ENCODE data around the gene RPS14.

RPS14 gene

DNA sequence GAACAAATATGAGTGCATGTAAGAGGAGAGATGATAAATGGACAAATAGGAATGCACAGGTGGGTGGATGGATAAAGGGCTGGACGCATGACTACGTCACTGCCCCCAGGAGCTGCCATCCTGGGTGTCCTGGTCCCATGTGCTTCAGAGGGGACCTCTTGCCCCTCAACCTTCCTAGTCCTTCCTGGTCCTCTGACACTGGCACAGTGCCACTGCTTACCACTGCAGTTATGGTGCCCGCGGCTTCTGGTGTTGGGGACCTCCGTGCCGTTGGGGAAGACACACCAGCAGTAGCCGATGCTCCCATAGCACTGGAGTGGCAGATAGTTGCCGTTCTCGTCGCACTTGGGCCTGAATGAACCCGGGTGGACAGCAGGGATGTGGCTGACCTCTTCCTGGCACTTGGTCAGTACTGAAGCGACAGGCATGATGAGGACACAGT, 46.6 kb downstream of the RPS14 start:
- Histone ChIP-seq H2AFZ (ENCODE audit: insufficient read depth, low read length, poor library complexity) (no peak overlapping the region), H3K9ac (ENCODE audit: low read length) (no peak overlapping the region), H4K12ac (ENCODE audit: low read depth, low read length) (no peak overlapping the region), H3K79me2 (ENCODE audit: control insufficient read depth, insufficient read depth, low read length, poor library complexity) (no peaks in the 10 kb centered on the region), H4K91ac (ENCODE audit: low read depth, low read length) (no peak overlapping the region), H3K4me3 (ENCODE audit: low read depth, low read length) (no peak overlapping the region), H2BK5ac (ENCODE audit: low read depth, low read length, poor library complexity) (no peak overlapping the region), H2BK120ac (ENCODE audit: insufficient read depth, low read length, poor library complexity) (no peak overlapping the region), H3K14ac (ENCODE audit: low read length) (no peak overlapping the region), H3K36me3 (ENCODE audit: control insufficient read depth in 1 of 2, insufficient read depth in 2 of 2, low read length in 2 of 2) (peaks cover 34 to 46% of the 10 kb centered on the region in 2 experiments), H3K4ac (ENCODE audit: low read depth, low read length) (no peak overlapping the region), H2AK5ac (ENCODE audit: low read length) (no peak overlapping the region), H3K23ac (ENCODE audit: low read length) (no peak overlapping the region), H3K9me3 (ENCODE audit: insufficient read depth, low read depth, low read length) (peaks cover 2% of the 10 kb centered on the region), H3K4me2 (ENCODE audit: low read length) (no peak overlapping the region), H3K27me3 (ENCODE audit: insufficient read depth, low read length) (no peaks in the 10 kb centered on the region), H2BK12ac (ENCODE audit: low read length) (no peak overlapping the region), H4K8ac (ENCODE audit: low read depth, low read length) (no peak overlapping the region), H3K4me1 (ENCODE audit: control insufficient read depth in 1 of 2, insufficient read depth in 2 of 2, low read length in 2 of 2) (no peaks in the 10 kb centered on the region), H3K18ac (ENCODE audit: low read length) (no peak overlapping the region), H3K27ac (ENCODE audit: low read depth, low read length) (no peak overlapping the region), H3K79me1 (ENCODE audit: low read length) (no peaks in the 10 kb centered on the region)
- no CpG with 5 or more reads among the region's 12 CpGs for WGBS (ENCODE audit: extremely low coverage, insufficient coverage, insufficient read length)
- no peak for DNase-seq

- Histone ChIP-seq H3K4ac (ENCODE audit: low read depth, low read length) (no peak overlapping the region), H2BK5ac (ENCODE audit: low read depth, low read length, poor library complexity) (no peak overlapping the region), H3K14ac (ENCODE audit: low read length) (no peak overlapping the region), H4K91ac (ENCODE audit: low read depth, low read length) (no peak overlapping the region), H3K36me3 (ENCODE audit: control insufficient read depth in 1 of 2, insufficient read depth in 2 of 2, low read length in 2 of 2) (peaks cover 41 to 51% of the 10 kb centered on the region in 2 experiments), H3K27ac (ENCODE audit: low read depth, low read length) (no peak overlapping the region), H3K23ac (ENCODE audit: low read length) (no peak overlapping the region), H4K8ac (ENCODE audit: low read depth, low read length) (no peak overlapping the region), H2AK5ac (ENCODE audit: low read length) (no peak overlapping the region), H3K79me2 (ENCODE audit: control insufficient read depth, insufficient read depth, low read length, poor library complexity) (no peaks in the 10 kb centered on the region), H3K9ac (ENCODE audit: low read length) (no peak overlapping the region), H3K4me3 (ENCODE audit: low read depth, low read length) (no peak overlapping the region), H2BK12ac (ENCODE audit: low read length) (no peak overlapping the region), H3K4me1 (ENCODE audit: control insufficient read depth in 1 of 2, insufficient read depth in 2 of 2, low read length in 2 of 2) (no peaks in the 10 kb centered on the region), H3K27me3 (ENCODE audit: insufficient read depth, low read length) (no peaks in the 10 kb centered on the region), H3K18ac (ENCODE audit: low read length) (no peak overlapping the region), H2BK120ac (ENCODE audit: insufficient read depth, low read length, poor library complexity) (no peak overlapping the region), H4K12ac (ENCODE audit: low read depth, low read length) (no peak overlapping the region), H3K4me2 (ENCODE audit: low read length) (no peak overlapping the region), H3K79me1 (ENCODE audit: low read length) (no peaks in the 10 kb centered on the region), H2AFZ (ENCODE audit: insufficient read depth, low read length, poor library complexity) (no peak overlapping the region), H3K9me3 (ENCODE audit: insufficient read depth, low read depth, low read length) (peaks cover 2% of the 10 kb centered on the region)
- no peak for DNase-seq
- WGBS (ENCODE audit: extremely low coverage, insufficient coverage, insufficient read length), result no CpG with 5 or more reads among the region's 4 CpGs
Observed at GRCh38 chr5:150402229-150402773, 47.2 kb downstream of the RPS14 start.

- WGBS (ENCODE audit: extremely low coverage, insufficient coverage, insufficient read length), result no CpG with 5 or more reads among the region's 11 CpGs
- Histone ChIP-seq H3K23ac (ENCODE audit: low read length) (no peak overlapping the region), H3K4me3 (ENCODE audit: low read depth, low read length) (no peak overlapping the region)
Observed at GRCh38 chr5:150401376-150402228, 47.9 kb downstream of the RPS14 start.

GRCh38 chr5:150401076-150401375, 48.5 kb downstream of the RPS14 start:
- Histone ChIP-seq H3K18ac (ENCODE audit: low read length) (no peak overlapping the region), H3K27ac (ENCODE audit: low read depth, low read length) (no peak overlapping the region), H3K9ac (ENCODE audit: low read length) (no peak overlapping the region), H3K4me2 (ENCODE audit: low read length) (no peak overlapping the region), H3K4ac (ENCODE audit: low read depth, low read length) (no peak overlapping the region), H3K79me2 (ENCODE audit: control insufficient read depth, insufficient read depth, low read length, poor library complexity) (no peaks in the 10 kb centered on the region), H3K4me1 (ENCODE audit: control insufficient read depth in 1 of 2, insufficient read depth in 2 of 2, low read length in 2 of 2) (no peaks in the 10 kb centered on the region), H2AK5ac (ENCODE audit: low read length) (no peak overlapping the region), H4K12ac (ENCODE audit: low read depth, low read length) (no peak overlapping the region), H3K79me1 (ENCODE audit: low read length) (no peaks in the 10 kb centered on the region), H2BK12ac (ENCODE audit: low read length) (no peak overlapping the region), H3K23ac (ENCODE audit: low read length) (no peak overlapping the region), H4K91ac (ENCODE audit: low read depth, low read length) (no peak overlapping the region), H3K27me3 (ENCODE audit: insufficient read depth, low read length) (no peaks in the 10 kb centered on the region), H2BK5ac (ENCODE audit: low read depth, low read length, poor library complexity) (no peak overlapping the region), H2BK120ac (ENCODE audit: insufficient read depth, low read length, poor library complexity) (no peak overlapping the region), H3K9me3 (ENCODE audit: insufficient read depth, low read depth, low read length) (peaks cover 2% of the 10 kb centered on the region), H4K8ac (ENCODE audit: low read depth, low read length) (no peak overlapping the region), H3K14ac (ENCODE audit: low read length) (no peak overlapping the region), H3K4me3 (ENCODE audit: low read depth, low read length) (no peak overlapping the region), H2AFZ (ENCODE audit: insufficient read depth, low read length, poor library complexity) (no peak overlapping the region), H3K36me3 (ENCODE audit: control insufficient read depth in 1 of 2, insufficient read depth in 2 of 2, low read length in 2 of 2) (peaks cover 52 to 62% of the 10 kb centered on the region in 2 experiments)
- no CpG with 5 or more reads among the region's 3 CpGs for WGBS (ENCODE audit: extremely low coverage, insufficient coverage, insufficient read length)
- DNase-seq, result no peak

More at GRCh38 chr5:150401376-150402228, 47.9 kb downstream of the RPS14 start:
- no peak overlapping the region for H2AFZ ChIP-seq (ENCODE audit: insufficient read depth, low read length, poor library complexity)
- H3K36me3 ChIP-seq (ENCODE audit: control insufficient read depth in 1 of 2, insufficient read depth in 2 of 2, low read length in 2 of 2), result peaks cover 46 to 57% of the 10 kb centered on the region in 2 experiments
- H2BK5ac ChIP-seq (ENCODE audit: low read depth, low read length, poor library complexity), result no peak overlapping the region
- no peak overlapping the region for H3K4ac ChIP-seq (ENCODE audit: low read depth, low read length)
- no peaks in the 10 kb centered on the region for H3K79me1 ChIP-seq (ENCODE audit: low read length)
- H3K27ac ChIP-seq (ENCODE audit: low read depth, low read length), result no peak overlapping the region
- no peak overlapping the region for H2BK12ac ChIP-seq (ENCODE audit: low read length)
- no peaks in the 10 kb centered on the region for H3K79me2 ChIP-seq (ENCODE audit: control insufficient read depth, insufficient read depth, low read length, poor library complexity)
- no peaks in the 10 kb centered on the region for H3K27me3 ChIP-seq (ENCODE audit: insufficient read depth, low read length)
- H3K4me2 ChIP-seq (ENCODE audit: low read length), result no peak overlapping the region
- H3K18ac ChIP-seq (ENCODE audit: low read length), result no peak overlapping the region
- no peak overlapping the region for H4K12ac ChIP-seq (ENCODE audit: low read depth, low read length)
- H3K9me3 ChIP-seq (ENCODE audit: insufficient read depth, low read depth, low read length), result peaks cover 2% of the 10 kb centered on the region
- no peak overlapping the region for H2AK5ac ChIP-seq (ENCODE audit: low read length)
- no peaks in the 10 kb centered on the region for H3K4me1 ChIP-seq (ENCODE audit: control insufficient read depth in 1 of 2, insufficient read depth in 2 of 2, low read length in 2 of 2)
- no peak overlapping the region for H3K14ac ChIP-seq (ENCODE audit: low read length)
- H4K8ac ChIP-seq (ENCODE audit: low read depth, low read length), result no peak overlapping the region
- no peak overlapping the region for H4K91ac ChIP-seq (ENCODE audit: low read depth, low read length)
- DNase-seq, result no peak
- H3K9ac ChIP-seq (ENCODE audit: low read length), result no peak overlapping the region
- H2BK120ac ChIP-seq (ENCODE audit: insufficient read depth, low read length, poor library complexity), result no peak overlapping the region

Data from trophoblast cell (in vitro differentiated cells and primary cell).